LNCAP (cell line): Measurements from ENCODE around the gene COA5.

Source experiments
- TF ChIP-seq, protein P1 (sequence below): fragments of 450-650 bp; IDR thresholded peaks from 2 replicates; pipeline ENCODE4 v1.5.1; 2017; ENCODE audit warnings: mild to moderate bottlenecking

Gene COA5

GRCh38 chr2:98583816-98584618 lies 24.3 kb downstream of the COA5 start:
- TF ChIP-seq, protein P1, sequence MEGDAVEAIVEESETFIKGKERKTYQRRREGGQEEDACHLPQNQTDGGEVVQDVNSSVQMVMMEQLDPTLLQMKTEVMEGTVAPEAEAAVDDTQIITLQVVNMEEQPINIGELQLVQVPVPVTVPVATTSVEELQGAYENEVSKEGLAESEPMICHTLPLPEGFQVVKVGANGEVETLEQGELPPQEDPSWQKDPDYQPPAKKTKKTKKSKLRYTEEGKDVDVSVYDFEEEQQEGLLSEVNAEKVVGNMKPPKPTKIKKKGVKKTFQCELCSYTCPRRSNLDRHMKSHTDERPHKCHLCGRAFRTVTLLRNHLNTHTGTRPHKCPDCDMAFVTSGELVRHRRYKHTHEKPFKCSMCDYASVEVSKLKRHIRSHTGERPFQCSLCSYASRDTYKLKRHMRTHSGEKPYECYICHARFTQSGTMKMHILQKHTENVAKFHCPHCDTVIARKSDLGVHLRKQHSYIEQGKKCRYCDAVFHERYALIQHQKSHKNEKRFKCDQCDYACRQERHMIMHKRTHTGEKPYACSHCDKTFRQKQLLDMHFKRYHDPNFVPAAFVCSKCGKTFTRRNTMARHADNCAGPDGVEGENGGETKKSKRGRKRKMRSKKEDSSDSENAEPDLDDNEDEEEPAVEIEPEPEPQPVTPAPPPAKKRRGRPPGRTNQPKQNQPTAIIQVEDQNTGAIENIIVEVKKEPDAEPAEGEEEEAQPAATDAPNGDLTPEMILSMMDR: no peak

- TF ChIP-seq, protein P1: no peak
Measured at GRCh38 chr2:98583276-98583675, 25.0 kb downstream of the COA5 start.

DNA sequence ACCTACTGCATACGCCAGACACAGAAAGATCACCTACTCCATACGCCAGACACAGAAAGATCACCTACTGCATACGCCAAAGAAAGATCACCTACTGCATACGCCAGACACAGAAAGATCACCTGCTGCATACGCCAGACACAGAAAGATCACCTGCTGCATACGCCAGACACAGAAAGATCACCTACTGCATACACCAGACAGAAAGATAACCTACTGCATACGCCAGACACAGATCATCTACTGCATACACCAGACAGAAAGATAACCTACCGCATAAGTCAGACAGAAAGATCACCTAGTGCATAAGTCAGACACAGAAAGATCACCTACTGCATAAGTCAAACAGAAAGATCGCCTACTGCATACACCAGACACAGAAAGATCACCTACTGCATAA lies 25.8 kb downstream of the COA5 start:
- TF ChIP-seq, protein P1: no peak

GRCh38 chr2:98580656-98581284 lies 27.5 kb downstream of the COA5 start:
- TF ChIP-seq, protein P1: no peak

DNA sequence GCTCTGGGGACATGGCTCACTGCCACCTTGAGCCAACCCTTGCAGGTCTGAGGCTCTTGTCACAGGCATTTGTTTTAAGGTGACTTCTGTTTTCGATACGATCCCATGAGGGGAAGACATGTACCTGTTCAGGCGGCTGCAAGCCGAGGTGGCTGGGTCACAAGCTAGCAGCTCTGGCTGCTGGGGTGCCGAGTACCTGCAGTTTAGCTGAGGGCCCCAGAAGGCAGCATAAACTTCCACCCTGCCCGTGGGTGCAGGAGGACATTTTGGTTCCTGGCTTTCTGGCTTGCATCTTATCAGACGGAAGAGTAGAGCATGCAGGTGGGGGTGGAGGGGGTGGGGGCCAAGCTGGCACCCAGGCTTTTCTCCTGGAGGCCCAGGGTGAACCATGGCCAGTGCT lies 28.4 kb downstream of the COA5 start:
- TF ChIP-seq, protein P1: no peak

DNA sequence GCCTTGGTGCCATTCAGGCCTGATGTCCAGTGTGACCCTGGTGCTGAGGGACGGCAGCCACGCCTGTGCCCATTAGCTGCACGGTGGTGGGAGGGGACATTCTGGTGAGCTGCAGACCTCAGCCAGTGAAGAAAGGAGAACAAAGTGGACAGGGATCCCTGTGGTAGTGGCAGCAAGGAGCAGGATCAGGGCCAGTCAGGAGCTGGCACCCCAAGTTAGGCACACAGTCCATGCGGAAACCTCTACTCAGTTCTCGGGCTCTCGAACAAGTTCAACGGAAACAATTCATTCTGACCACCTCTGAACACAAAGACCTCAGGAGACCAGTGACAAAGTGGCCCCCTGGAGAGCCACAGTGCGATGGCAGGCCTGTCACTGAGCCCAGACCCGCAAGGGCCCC lies 30.1 kb downstream of the COA5 start:
- TF ChIP-seq, protein P1: no peak

GRCh38 chr2:98577313-98577712 lies 31.0 kb downstream of the COA5 start:
- TF ChIP-seq, protein P1: no peak
